WI38 (cell line): Measurements from ENCODE around the gene GHITM.
"Not testable (repeated sequence)": the region's sequence is repeated elsewhere in the genome, so short reads cannot be mapped to it uniquely, and the experiment has no call there.

Experiments used
- H3K4me3 ChIP-seq: 2 replicates; pipeline ENCODE4 v1.5.1; 2011; ENCODE audit warnings: low read depth, mild to moderate bottlenecking, control low read depth, low read length
- CTCF ChIP-seq: IDR thresholded peaks from 2 replicates; pipeline ENCODE4 v1.5.1; 2012; ENCODE audit warnings: low read depth, mild to moderate bottlenecking, control low read depth, low read length

The GHITM gene

GRCh38 chr10:84114088-84114667 lies 25.1 kb upstream of the GHITM start:
- TF ChIP-seq CTCF: no peak

GRCh38 chr10:84117204-84117603 lies 22.1 kb upstream of the GHITM start:
- not testable (repeated sequence) for H3K4me3 ChIP-seq

More at GRCh38 chr10:84114088-84114667, 25.1 kb upstream of the GHITM start:
- H3K4me3 ChIP-seq: no peak overlapping the region

- no peak for TF ChIP-seq CTCF
- no peak overlapping the region for H3K4me3 ChIP-seq
Measured at GRCh38 chr10:84117686-84118394, 21.5 kb upstream of the GHITM start.

- TF ChIP-seq CTCF: no peak
Measured at GRCh38 chr10:84118395-84119006, 20.8 kb upstream of the GHITM start.

GRCh38 chr10:84123362-84123761 lies 15.9 kb upstream of the GHITM start:
- TF ChIP-seq CTCF: no peak
- no peak overlapping the region for H3K4me3 ChIP-seq

More at GRCh38 chr10:84118395-84119006, 20.8 kb upstream of the GHITM start:
- no peak overlapping the region for H3K4me3 ChIP-seq

- H3K4me3 ChIP-seq: not testable (repeated sequence)
Measured at GRCh38 chr10:84125910-84126784, 13.2 kb upstream of the GHITM start.

GRCh38 chr10:84126785-84127167 lies 12.5 kb upstream of the GHITM start:
- TF ChIP-seq CTCF: no peak
- no peak overlapping the region for H3K4me3 ChIP-seq

- TF ChIP-seq CTCF: no peak
Measured at GRCh38 chr10:84135836-84136235, 3.5 kb upstream of the GHITM start.

More at GRCh38 chr10:84135836-84136235, 3.5 kb upstream of the GHITM start:
- H3K4me3 ChIP-seq: no peak overlapping the region
